K562 (cell line): ENCODE results near the gene TRAPPC5. TPM values are rescaled to one million over a fixed set of nuclear protein-coding genes. Genes with fewer than 3 reads are reported as not detected.

Source experiments
- ARID3A ChIP-seq: IDR thresholded peaks from 2 replicates; pipeline ENCODE4 v1.6.1; 2012; ENCODE audit warnings: low read depth, low read length, improper control_type of control experiment, borderline replicate concordance
- CTBP1 ChIP-seq: fragments of 450-650 bp; IDR thresholded peaks from 2 replicates; pipeline ENCODE4 v1.6.1; 2016; ENCODE audit warnings: borderline replicate concordance
- KDM2B ChIP-seq: fragments of 250-450 bp; sonication (Bioruptor Pico); IDR thresholded peaks from 2 replicates; pipeline ENCODE4 v1.8.0; 2021; ENCODE audit warnings: mild to moderate bottlenecking, moderate library complexity
- NCOA2 ChIP-seq, 2 experiments: fragments of 450-650 bp; IDR thresholded peaks; 2 replicates each; pipeline ENCODE4 v1.6.1; 2018; ENCODE audit warnings: mild to moderate bottlenecking in 2 of 2, moderate library complexity in 1 of 2; ENCODE audit not compliant: partially characterized antibody in 2 of 2
- NR2F6 ChIP-seq: fragments of 450-650 bp; formaldehyde crosslinking; IDR thresholded peaks from 2 replicates; pipeline ENCODE4 v1.4.0; 2020; ENCODE audit warnings: mild to moderate bottlenecking
- PML ChIP-seq: IDR thresholded peaks from 2 replicates; pipeline ENCODE4 v1.6.1; 2012; ENCODE audit warnings: low read length, inconsistent platforms
- PYGO2 ChIP-seq: fragments of 450-650 bp; IDR thresholded peaks from 2 replicates; pipeline ENCODE4 v1.6.1; 2016; ENCODE audit warnings: mild to moderate bottlenecking, missing genetic modification characterization, moderate library complexity, missing compliant biosample characterization
- RAD21 ChIP-seq, 2 experiments: fragments of 250-450 bp in 1 of 2; fragments of 450-650 bp in 1 of 2; sonication (Bioruptor Pico) in 1 of 2; formaldehyde crosslinking in 1 of 2; IDR thresholded peaks in 1 of 2; conservative IDR thresholded peaks in 1 of 2; 2 replicates each; pipeline versions ENCODE4 v1.4.0 to v1.8.0; 2020 to 2022; ENCODE audit warnings: mild to moderate bottlenecking in 2 of 2, moderate library complexity in 1 of 2
- SIN3A ChIP-seq, 2 experiments: fragments of 150-350 bp in 1 of 2; IDR thresholded peaks; 2 replicates each; pipeline ENCODE4 v1.6.1; 2011 to 2016; ENCODE audit warnings: borderline replicate concordance in 2 of 2, low read depth in 2 of 2, low read length in 2 of 2, mild to moderate bottlenecking in 2 of 2, moderate library complexity in 2 of 2; ENCODE audit not compliant: control insufficient read depth in 1 of 2
- ZKSCAN3 ChIP-seq: fragments of 250-450 bp; sonication (Bioruptor Pico); IDR thresholded peaks from 2 replicates; pipeline ENCODE4 v1.4.0; 2020
- ZNF347 ChIP-seq: fragments of 450-650 bp; formaldehyde crosslinking; IDR thresholded peaks from 2 replicates; pipeline ENCODE4 v1.4.0; 2020; ENCODE audit warnings: low read depth, mild to moderate bottlenecking, moderate library complexity
- polyA plus RNA-seq, 8 experiments: library from polyadenylated mRNA; depleted of rRNA in 4 of 8; stranded (reverse) in 5 of 8; unstranded in 3 of 8; fragments of >200 nt; fragmentation: Nextera tagmentation in 2 of 8; fragmentation: Illumina TruSeq in 1 of 8; extraction: Ambion mirVana in 2 of 8; extraction: Trizol in 1 of 8; gene quantifications; 2 replicates each; pipeline versions ENCODE4 v1.2.1 to v1.2.3, GENCODE V29; 2011 to 2014; ENCODE audit warnings: inconsistent platforms in 1 of 8, missing spikeins in 1 of 8
- total RNA-seq, 7 experiments: library from RNA; depleted of rRNA in 6 of 7; stranded (reverse); fragments of >200 nt in 6 of 7; fragmentation: Illumina TruSeq in 2 of 7; extraction: Trizol in 2 of 7; gene quantifications; 2 replicates each; pipeline versions ENCODE4 v1.2.1 to v1.2.3, GENCODE V29; 2011 to 2021; ENCODE audit warnings: low replicate concordance in 1 of 7
- TF ChIP-seq, protein P1 (sequence below): fragments of 450-650 bp; formaldehyde crosslinking; IDR thresholded peaks from 2 replicates; pipeline ENCODE4 v1.4.0; 2020; ENCODE audit warnings: mild to moderate bottlenecking
- TF ChIP-seq, protein P2 (sequence below), 2 experiments: IDR thresholded peaks; 2 replicates each; pipeline ENCODE4 v1.6.1; 2012; ENCODE audit warnings: improper control_type of control experiment in 2 of 2, low read depth in 2 of 2, low read length in 2 of 2, borderline replicate concordance in 1 of 2

TRAPPC5 gene
- total and polyA plus RNA-seq, 9 of the 15 experiments (the other 6 are each of a cell fraction or from before 2014, with no cell fraction given): 2.0 to 76.9 (median 29.3) TPM

GRCh38 chr19:7691497-7691896 lies 10.9 kb downstream of the TRAPPC5 start (continued):
- TF ChIP-seq ARID3A (no peak), SIN3A (IDR thresholded peaks at IDR 0.05; ENCODE audit: borderline replicate concordance in 2 of 2, control insufficient read depth in 1 of 2, low read depth in 2 of 2, low read length in 2 of 2) (no peak), RAD21 (CRISPR knock-in tag; conservative IDR thresholded peaks at IDR 0.05 in 1 of 2, IDR thresholded peaks at IDR 0.05 in 1 of 2) (no peak), KDM2B (CRISPR knock-in tag) (no peak), PML (no peak), CTBP1 (no peak), ZNF347 (no peak), NR2F6 (CRISPR knock-in tag) (no peak), PYGO2 (tag) (no peak), NCOA2 (IDR thresholded peaks at IDR 0.05; ENCODE audit: partially characterized antibody in 2 of 2) (no peak), ZKSCAN3 (CRISPR knock-in tag) (no peak)
- TF ChIP-seq, protein P1, sequence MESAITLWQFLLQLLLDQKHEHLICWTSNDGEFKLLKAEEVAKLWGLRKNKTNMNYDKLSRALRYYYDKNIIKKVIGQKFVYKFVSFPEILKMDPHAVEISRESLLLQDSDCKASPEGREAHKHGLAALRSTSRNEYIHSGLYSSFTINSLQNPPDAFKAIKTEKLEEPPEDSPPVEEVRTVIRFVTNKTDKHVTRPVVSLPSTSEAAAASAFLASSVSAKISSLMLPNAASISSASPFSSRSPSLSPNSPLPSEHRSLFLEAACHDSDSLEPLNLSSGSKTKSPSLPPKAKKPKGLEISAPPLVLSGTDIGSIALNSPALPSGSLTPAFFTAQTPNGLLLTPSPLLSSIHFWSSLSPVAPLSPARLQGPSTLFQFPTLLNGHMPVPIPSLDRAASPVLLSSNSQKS (CRISPR knock-in tag): no peak
- TF ChIP-seq, protein P2, sequence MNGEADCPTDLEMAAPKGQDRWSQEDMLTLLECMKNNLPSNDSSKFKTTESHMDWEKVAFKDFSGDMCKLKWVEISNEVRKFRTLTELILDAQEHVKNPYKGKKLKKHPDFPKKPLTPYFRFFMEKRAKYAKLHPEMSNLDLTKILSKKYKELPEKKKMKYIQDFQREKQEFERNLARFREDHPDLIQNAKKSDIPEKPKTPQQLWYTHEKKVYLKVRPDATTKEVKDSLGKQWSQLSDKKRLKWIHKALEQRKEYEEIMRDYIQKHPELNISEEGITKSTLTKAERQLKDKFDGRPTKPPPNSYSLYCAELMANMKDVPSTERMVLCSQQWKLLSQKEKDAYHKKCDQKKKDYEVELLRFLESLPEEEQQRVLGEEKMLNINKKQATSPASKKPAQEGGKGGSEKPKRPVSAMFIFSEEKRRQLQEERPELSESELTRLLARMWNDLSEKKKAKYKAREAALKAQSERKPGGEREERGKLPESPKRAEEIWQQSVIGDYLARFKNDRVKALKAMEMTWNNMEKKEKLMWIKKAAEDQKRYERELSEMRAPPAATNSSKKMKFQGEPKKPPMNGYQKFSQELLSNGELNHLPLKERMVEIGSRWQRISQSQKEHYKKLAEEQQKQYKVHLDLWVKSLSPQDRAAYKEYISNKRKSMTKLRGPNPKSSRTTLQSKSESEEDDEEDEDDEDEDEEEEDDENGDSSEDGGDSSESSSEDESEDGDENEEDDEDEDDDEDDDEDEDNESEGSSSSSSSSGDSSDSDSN (IDR thresholded peaks at IDR 0.05; ENCODE audit: borderline replicate concordance in 1 of 2, low read depth in 2 of 2, low read length in 2 of 2): no peak
